ENCODE measurements around the gene MEGF10.
A peak's percentile ranks its signal among the peaks of the same experiment; 100 is the strongest.

MEGF10 gene

GRCh38 chr5:127369796-127370195, 79.2 kb downstream of the MEGF10 start:
- TF ChIP-seq CTCF (IDR thresholded peaks at IDR 0.05; ENCODE audit: unreplicated experiment in 3 of 3), result no peak
- H3K27ac Mint-ChIP-seq, result peak overlapping the region; percentile 70 to 85 (median 81)

GRCh38 chr5:127370631-127371030, 80.0 kb downstream of the MEGF10 start:
- H3K27ac Mint-ChIP-seq, result peak overlapping the region; percentile 50 to 88 (median 52)
- H3K27me3 Mint-ChIP-seq (ENCODE audit: low read depth), result no peaks in the 10 kb centered on the region
- no peaks in the 10 kb centered on the region for H3K9me3 Mint-ChIP-seq
- H3K4me1 Mint-ChIP-seq, result peaks cover 54% of the 10 kb centered on the region
- peak overlapping the region in 1 of 3 experiments; percentile 15 for H3K4me3 Mint-ChIP-seq
- TF ChIP-seq CTCF (IDR thresholded peaks at IDR 0.05; ENCODE audit: unreplicated experiment in 3 of 3), result no peak
- H3K36me3 Mint-ChIP-seq (ENCODE audit: low read depth), result no peaks in the 10 kb centered on the region

More at GRCh38 chr5:127369796-127370195, 79.2 kb downstream of the MEGF10 start:
- H3K36me3 Mint-ChIP-seq (ENCODE audit: low read depth), result no peaks in the 10 kb centered on the region
- H3K27me3 Mint-ChIP-seq (ENCODE audit: low read depth), result no peaks in the 10 kb centered on the region
- peak overlapping the region in 1 of 3 experiments; percentile 22 for H3K4me3 Mint-ChIP-seq
- H3K9me3 Mint-ChIP-seq, result no peaks in the 10 kb centered on the region
- peaks cover 58% of the 10 kb centered on the region for H3K4me1 Mint-ChIP-seq

GRCh38 chr5:127373858-127374491, 83.4 kb downstream of the MEGF10 start:
- TF ChIP-seq CTCF (IDR thresholded peaks at IDR 0.05; ENCODE audit: unreplicated experiment in 3 of 3), result peak in 1 of 3 experiments; percentile 10
- Mint-ChIP-seq H3K4me3 (no peak overlapping the region), H3K4me1 (peaks cover 33% of the 10 kb centered on the region), H3K27me3 (ENCODE audit: low read depth) (no peaks in the 10 kb centered on the region), H3K9me3 (no peaks in the 10 kb centered on the region), H3K27ac (no peak overlapping the region), H3K36me3 (ENCODE audit: low read depth) (no peaks in the 10 kb centered on the region)

- no peaks in the 10 kb centered on the region for H3K27me3 Mint-ChIP-seq (ENCODE audit: low read depth)
- TF ChIP-seq CTCF (IDR thresholded peaks at IDR 0.05; ENCODE audit: unreplicated experiment in 3 of 3), result no peak
- H3K36me3 Mint-ChIP-seq (ENCODE audit: low read depth), result no peaks in the 10 kb centered on the region
- H3K27ac Mint-ChIP-seq, result no peak overlapping the region
- H3K4me1 Mint-ChIP-seq, result peaks cover 22% of the 10 kb centered on the region
- no peaks in the 10 kb centered on the region for H3K9me3 Mint-ChIP-seq
- H3K4me3 Mint-ChIP-seq, result no peak overlapping the region
Measured at GRCh38 chr5:127375124-127375523, 84.5 kb downstream of the MEGF10 start.

GRCh38 chr5:127375544-127376091, 85.0 kb downstream of the MEGF10 start:
- no peak for TF ChIP-seq CTCF (IDR thresholded peaks at IDR 0.05; ENCODE audit: unreplicated experiment in 3 of 3)
- H3K4me3 Mint-ChIP-seq, result no peak overlapping the region
- H3K9me3 Mint-ChIP-seq, result no peaks in the 10 kb centered on the region
- no peak overlapping the region for H3K27ac Mint-ChIP-seq
- peaks cover 21% of the 10 kb centered on the region for H3K4me1 Mint-ChIP-seq
- H3K27me3 Mint-ChIP-seq (ENCODE audit: low read depth), result no peaks in the 10 kb centered on the region
- H3K36me3 Mint-ChIP-seq (ENCODE audit: low read depth), result no peaks in the 10 kb centered on the region

- H3K27me3 Mint-ChIP-seq (ENCODE audit: low read depth), result no peaks in the 10 kb centered on the region
- H3K27ac Mint-ChIP-seq, result no peak overlapping the region
- TF ChIP-seq CTCF (IDR thresholded peaks at IDR 0.05; ENCODE audit: unreplicated experiment in 3 of 3), result no peak
- no peaks in the 10 kb centered on the region for H3K9me3 Mint-ChIP-seq
- no peak overlapping the region for H3K4me3 Mint-ChIP-seq
- H3K4me1 Mint-ChIP-seq, result peaks cover 5% of the 10 kb centered on the region
- no peaks in the 10 kb centered on the region for H3K36me3 Mint-ChIP-seq (ENCODE audit: low read depth)
Measured at GRCh38 chr5:127377651-127378050, 87.1 kb downstream of the MEGF10 start.

Data from nephron (organoid).